NCI-H2196 treated with DMSO at 0.1 percent for 48 hours (cell line): ENCODE results near the gene OSBPL5.

Experiments
- DNase-seq: peaks from one replicate; lab custom pipeline; 2025; ENCODE audit not compliant: unreplicated experiment; lab: John Stamatoyannopoulos, UW

The OSBPL5 gene, protein sequence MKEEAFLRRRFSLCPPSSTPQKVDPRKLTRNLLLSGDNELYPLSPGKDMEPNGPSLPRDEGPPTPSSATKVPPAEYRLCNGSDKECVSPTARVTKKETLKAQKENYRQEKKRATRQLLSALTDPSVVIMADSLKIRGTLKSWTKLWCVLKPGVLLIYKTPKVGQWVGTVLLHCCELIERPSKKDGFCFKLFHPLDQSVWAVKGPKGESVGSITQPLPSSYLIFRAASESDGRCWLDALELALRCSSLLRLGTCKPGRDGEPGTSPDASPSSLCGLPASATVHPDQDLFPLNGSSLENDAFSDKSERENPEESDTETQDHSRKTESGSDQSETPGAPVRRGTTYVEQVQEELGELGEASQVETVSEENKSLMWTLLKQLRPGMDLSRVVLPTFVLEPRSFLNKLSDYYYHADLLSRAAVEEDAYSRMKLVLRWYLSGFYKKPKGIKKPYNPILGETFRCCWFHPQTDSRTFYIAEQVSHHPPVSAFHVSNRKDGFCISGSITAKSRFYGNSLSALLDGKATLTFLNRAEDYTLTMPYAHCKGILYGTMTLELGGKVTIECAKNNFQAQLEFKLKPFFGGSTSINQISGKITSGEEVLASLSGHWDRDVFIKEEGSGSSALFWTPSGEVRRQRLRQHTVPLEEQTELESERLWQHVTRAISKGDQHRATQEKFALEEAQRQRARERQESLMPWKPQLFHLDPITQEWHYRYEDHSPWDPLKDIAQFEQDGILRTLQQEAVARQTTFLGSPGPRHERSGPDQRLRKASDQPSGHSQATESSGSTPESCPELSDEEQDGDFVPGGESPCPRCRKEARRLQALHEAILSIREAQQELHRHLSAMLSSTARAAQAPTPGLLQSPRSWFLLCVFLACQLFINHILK

GRCh38 chr11:3165152-3165705 lies at the start of gene OSBPL5:
TSS of gene OSBPL5 (minus strand) at chr11:3165310. CDS start at chr11:3129148, 36,162 bp downstream.
- DNase-seq: peak; percentile 6

DNA sequence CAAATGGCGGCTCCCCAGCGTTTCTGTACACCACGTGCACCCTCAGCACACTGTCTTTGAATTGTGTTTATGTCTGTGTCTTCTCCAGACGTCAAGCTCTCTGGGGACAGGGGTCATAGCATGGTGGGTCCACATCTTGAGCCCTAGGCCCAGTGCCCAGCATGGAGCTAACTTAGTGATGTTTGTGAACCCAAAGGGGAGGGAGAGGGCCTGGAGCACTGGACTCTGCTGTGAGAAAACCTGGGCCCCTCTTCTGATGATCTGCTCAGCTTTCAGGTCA lies 49.2 kb upstream of the OSBPL5 start:
- DNase-seq: no peak

GRCh38 chr11:3213659-3214419 lies 48.7 kb upstream of the OSBPL5 start:
- DNase-seq: no peak

DNA sequence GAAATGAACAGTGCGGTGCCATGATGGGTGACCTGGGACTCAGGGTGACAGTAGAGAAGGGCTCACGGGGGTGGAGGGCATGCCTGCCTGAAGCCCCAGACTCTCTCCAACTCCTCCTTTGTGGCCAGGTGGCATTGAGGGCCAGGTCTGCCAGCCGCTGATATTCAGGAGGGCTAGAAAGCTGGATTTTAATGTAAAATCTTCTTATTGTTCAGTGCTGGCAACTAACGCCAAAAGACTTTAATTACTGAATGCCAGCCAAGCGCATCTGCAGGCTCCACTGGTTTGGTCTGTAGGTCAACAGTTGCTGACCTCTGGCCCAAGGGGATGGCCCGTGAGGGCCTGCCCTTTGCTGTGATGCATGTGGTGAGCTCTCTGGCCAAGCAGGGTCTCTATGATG lies 43.2 kb upstream of the OSBPL5 start:
- no peak for DNase-seq

- no peak for DNase-seq
Observed at GRCh38 chr11:3207526-3208189, 42.5 kb upstream of the OSBPL5 start.

DNA sequence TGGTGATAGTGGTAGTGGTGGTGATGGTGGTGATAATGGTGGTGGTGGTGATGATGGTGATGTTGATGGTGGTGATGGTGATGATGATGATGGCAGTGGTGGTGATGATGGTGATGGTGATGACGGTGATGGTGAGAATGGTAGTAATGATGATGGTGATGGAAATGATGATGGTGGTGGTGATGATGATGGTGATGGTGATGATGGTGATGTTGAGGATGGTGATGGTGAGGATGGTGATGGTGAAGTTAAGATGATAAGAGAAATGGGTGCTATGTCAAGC lies 41.8 kb upstream of the OSBPL5 start:
- DNase-seq: no peak

GRCh38 chr11:3206156-3206921 lies 41.2 kb upstream of the OSBPL5 start:
- DNase-seq: no peak

GRCh38 chr11:3205261-3206155 lies 40.4 kb upstream of the OSBPL5 start:
- no peak for DNase-seq

- no peak for DNase-seq
Observed at GRCh38 chr11:3204141-3205015, 39.3 kb upstream of the OSBPL5 start.

DNA sequence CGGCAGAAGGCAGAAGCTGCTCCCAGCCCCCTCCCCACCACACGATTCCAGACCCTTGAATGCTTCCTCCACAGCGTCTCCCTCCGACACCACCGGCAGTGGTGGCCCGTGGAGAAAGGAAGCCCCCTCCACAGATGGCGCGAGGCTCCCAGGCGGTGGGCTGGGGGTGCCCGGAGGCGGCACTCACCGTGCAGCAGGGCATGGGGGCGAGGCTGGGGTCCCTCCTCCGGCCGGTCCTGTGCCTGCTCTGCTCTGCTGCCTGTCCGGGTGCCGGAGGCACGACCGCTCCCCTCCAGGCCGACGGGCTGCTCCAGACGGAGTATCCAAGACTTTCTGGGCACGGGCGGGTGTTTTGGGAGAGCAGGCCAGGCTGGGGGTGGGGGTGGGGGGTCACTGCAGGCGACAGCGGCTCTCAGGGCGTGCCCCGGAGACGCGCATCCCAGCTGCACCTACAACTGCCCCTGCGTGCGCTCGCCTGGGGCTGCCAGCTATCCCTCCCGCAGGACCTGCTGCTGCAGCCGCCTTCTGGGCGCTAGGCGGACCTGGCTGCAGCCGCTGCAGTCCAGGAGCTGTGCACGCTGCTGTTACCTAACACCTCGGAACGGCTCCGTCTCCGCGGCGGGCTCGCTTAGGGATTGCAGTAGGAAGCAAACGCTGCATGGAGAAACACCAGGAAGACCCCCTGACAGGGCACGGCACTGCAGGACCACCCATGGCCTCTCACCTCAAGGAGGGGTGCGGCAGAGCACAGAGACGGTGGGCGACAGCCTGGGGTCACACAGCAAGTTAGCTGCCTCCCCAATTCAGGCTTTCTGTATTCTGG lies 38.3 kb upstream of the OSBPL5 start:
- no peak for DNase-seq

DNA sequence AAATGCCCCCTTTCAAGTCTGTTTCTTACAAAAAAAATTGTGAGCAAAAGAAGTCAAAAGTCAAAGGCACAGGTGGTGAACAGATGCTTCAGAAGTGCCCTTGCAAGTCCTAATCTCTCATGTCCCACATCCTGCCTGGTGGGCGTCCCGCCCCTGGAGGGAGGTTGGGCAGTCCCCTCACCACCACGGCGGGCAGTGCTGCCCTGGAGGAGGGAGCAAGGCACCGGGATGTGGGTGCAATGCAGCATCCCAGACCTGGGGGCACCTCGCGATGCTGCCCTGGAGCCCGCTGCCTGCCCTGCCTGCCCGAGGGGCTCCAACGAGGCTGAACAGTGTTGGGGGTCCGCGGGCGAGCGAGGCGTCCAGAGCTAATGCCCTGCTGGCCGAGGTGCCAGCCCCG lies 37.6 kb upstream of the OSBPL5 start:
- no peak for DNase-seq

GRCh38 chr11:3202305-3202704 lies 37.2 kb upstream of the OSBPL5 start:
- DNase-seq: no peak

DNA sequence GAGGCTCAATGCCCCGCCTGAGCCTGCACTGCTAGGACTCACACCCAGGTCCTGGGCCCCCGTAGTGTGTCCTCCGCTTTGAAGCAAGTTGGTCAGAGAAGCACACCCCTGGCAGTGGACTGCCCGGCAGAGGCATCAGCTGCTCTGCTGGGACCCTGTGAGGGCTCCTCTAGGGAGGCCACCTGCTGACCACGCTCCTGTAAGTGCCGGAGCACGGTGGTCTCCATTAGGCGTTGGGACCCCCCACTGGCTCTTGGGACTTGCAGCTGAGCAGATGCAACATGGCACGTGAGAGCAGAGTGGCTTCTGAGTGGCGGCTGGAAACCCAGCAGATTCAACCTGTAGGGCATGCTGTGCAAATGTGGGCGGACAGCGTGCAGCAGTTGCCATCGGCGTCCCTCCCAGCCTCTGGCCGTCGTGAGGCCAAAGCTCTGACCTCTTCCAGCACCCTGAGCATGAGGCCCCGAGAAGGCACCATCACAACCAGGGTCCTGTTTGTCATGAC lies 36.6 kb upstream of the OSBPL5 start:
- no peak for DNase-seq

DNA sequence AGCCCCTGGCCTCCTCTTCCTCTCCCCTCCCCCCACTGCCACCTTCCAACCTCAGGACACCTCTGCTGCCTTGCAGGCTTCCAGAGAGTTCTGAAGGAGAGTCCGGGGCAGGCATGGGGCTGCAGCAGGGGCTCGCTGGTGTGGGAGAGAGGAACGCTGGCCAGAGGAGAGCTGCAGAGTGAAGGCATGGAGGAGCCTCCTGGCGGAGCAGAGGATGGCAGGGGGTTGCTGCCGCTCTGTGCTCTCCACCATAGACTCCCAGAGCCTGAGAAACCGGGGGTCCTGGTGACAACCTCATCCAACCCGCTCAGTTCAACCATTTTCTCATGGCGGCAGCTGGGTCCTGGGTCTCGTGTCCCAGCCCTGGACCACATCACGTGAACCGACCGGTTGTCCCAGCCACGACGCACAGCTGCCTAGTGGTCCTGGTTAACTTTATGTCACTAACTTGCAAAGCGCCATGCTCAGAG lies 36.0 kb upstream of the OSBPL5 start:
- DNase-seq: no peak

GRCh38 chr11:3200388-3201111 lies 35.4 kb upstream of the OSBPL5 start:
- DNase-seq: no peak

DNA sequence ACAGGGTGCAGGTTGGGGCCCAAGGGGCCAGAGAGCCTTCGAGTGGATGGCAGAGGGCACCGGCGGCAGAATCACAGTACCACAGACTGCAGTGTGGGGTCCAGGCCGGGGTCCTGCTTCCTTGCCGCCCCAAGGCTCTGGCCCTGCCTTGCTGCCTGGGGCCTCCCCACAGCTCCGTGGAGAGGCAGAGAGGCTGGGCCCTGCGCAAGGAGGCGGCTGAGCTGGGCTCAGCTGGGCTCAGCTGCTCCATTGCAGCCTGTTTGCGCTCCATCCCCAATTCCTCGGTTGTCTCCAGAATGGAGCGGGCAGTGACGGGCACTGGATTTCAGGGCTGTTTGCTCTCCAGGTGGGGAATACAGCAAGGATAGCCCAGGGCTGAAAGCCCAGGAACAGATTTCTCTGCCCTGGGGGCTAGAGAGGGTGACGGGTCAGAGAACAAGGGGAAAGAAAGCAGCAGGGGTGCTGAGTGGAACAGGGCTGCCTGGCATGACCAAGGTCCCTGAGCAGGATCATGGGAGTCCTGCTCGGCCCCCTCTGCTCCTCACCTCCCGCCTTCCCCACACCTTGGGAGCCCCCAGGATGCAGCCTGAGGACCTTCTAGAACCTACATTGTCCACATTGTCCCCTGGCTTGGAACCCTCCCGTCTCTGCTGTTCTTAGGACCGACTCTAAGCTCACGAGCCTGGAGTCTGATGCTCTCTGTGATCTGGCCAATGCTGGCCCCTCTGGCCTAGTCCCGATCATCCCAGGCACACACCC lies 34.6 kb upstream of the OSBPL5 start:
- DNase-seq: no peak
